Astrocyte of the cerebellum (primary cell): Measurements from ENCODE around the gene ANKMY1.

Source experiments
- DNase-seq: peaks from one replicate; pipeline ENCODE4 v3.0.0-alpha.2; 2011; ENCODE audit warnings: low read depth
- H3K4me3 ChIP-seq: 2 replicates; pipeline ENCODE4 v1.5.1; 2011; ENCODE audit warnings: mild to moderate bottlenecking, low read depth, low read length, moderate library complexity
- in situ Hi-C: cut with HindIII; loops from 2 replicates; pipeline ENCODE4 v1.10.0; 2017; ENCODE audit warnings: low sequenced_read_pairs
- TF ChIP-seq, protein P1 (sequence below): IDR thresholded peaks from 2 replicates; pipeline ENCODE4 v1.5.1; 2012; ENCODE audit warnings: low read length, low read depth, moderate library complexity, mild to moderate bottlenecking; ENCODE audit errors: missing control alignments

Gene ANKMY1

GRCh38 chr2:240529344-240529999 lies 28.3 kb downstream of the ANKMY1 start:
- H3K4me3 ChIP-seq = no peak overlapping the region
- TF ChIP-seq, protein P1, sequence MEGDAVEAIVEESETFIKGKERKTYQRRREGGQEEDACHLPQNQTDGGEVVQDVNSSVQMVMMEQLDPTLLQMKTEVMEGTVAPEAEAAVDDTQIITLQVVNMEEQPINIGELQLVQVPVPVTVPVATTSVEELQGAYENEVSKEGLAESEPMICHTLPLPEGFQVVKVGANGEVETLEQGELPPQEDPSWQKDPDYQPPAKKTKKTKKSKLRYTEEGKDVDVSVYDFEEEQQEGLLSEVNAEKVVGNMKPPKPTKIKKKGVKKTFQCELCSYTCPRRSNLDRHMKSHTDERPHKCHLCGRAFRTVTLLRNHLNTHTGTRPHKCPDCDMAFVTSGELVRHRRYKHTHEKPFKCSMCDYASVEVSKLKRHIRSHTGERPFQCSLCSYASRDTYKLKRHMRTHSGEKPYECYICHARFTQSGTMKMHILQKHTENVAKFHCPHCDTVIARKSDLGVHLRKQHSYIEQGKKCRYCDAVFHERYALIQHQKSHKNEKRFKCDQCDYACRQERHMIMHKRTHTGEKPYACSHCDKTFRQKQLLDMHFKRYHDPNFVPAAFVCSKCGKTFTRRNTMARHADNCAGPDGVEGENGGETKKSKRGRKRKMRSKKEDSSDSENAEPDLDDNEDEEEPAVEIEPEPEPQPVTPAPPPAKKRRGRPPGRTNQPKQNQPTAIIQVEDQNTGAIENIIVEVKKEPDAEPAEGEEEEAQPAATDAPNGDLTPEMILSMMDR = no peak
- in situ Hi-C loops = no loop called here
- no peak for DNase-seq

DNA sequence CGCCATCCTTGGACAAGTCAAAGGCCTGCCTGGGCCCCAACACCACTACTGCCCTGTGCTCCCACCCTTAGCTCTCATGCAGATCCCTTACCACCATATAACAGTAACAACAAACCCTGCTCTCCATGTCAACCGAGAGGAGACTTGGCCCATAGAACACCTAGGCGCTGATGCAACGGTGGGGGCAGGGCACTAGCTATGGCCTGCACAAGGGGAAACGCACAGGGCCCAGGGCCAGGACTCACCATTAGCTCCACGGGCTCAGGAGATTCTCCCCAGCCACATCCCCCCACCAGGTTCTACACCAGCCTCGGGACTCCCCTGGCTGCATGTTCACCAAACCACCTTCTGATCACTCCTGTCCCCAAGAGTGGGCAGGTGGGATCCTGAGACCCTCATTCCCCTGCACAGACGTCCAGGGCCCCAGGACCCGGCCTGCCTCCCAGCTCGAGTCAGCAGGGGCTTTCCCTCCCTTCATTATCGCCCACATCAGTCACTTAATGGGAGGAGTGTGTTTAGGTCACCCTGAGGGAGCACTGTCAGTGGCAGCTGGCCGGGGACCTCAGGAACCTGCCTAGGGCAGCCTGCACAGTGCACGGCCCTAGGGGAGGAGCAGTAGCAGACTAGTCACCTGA lies 29.3 kb downstream of the ANKMY1 start:
- in situ Hi-C loops = no loop called here
- TF ChIP-seq, protein P1 = no peak
- DNase-seq = no peak
- H3K4me3 ChIP-seq = no peak overlapping the region

DNA sequence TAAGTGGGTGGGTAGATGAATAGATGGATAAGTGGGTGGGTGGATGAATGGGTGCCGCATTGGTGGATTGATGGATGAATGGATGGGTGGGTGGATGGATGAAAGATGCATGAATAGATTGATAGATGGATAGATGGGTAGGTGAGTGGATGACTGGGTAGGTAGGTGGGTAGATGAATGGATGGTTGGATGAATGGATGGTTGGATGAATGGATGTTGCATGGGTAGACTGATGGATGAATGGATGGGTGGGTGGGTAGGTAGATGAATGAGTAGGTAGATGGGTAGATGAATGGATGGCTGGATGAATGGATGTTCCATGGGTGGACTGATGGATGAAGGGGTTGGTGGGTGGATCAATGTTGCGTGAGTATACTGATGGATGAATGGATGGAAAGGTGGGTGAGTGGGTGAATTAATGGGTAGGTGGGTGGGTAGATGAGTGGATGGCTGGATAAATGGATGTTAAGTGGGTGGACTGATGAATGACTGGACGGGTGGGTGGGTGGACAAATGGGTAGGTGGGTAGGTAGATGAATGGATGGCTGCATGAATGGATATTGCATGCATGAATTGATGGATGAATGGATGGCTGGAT lies 30.5 kb downstream of the ANKMY1 start:
- H3K4me3 ChIP-seq = no peak overlapping the region
- DNase-seq = no peak
- TF ChIP-seq, protein P1 = no peak
- in situ Hi-C loops = no loop called here

GRCh38 chr2:240526521-240526920 lies 31.3 kb downstream of the ANKMY1 start:
- in situ Hi-C loops = no loop called here
- no peak for DNase-seq
- H3K4me3 ChIP-seq = no peak overlapping the region
- TF ChIP-seq, protein P1 = no peak

- TF ChIP-seq, protein P1 = no peak
- no peak overlapping the region for H3K4me3 ChIP-seq
- in situ Hi-C loops = no loop called here
- no peak for DNase-seq
Observed at GRCh38 chr2:240525802-240526201, 32.0 kb downstream of the ANKMY1 start.

- TF ChIP-seq, protein P1 = no peak
- H3K4me3 ChIP-seq = no peak overlapping the region
- DNase-seq = no peak
- in situ Hi-C loops = no loop called here
Observed at GRCh38 chr2:240524963-240525718, 32.6 kb downstream of the ANKMY1 start.
